ENCODE results near the gene DCUN1D4. TPM values are rescaled to one million over a fixed set of nuclear protein-coding genes. Genes with fewer than 3 reads are reported as not detected.
"Not testable (repeated sequence)": the region's sequence is repeated elsewhere in the genome, so short reads cannot be mapped to it uniquely, and the experiment has no call there.

Gene DCUN1D4
- total and polyA plus RNA-seq, 4 donors = 35.2 to 86.0 (median 49.0) TPM

DNA sequence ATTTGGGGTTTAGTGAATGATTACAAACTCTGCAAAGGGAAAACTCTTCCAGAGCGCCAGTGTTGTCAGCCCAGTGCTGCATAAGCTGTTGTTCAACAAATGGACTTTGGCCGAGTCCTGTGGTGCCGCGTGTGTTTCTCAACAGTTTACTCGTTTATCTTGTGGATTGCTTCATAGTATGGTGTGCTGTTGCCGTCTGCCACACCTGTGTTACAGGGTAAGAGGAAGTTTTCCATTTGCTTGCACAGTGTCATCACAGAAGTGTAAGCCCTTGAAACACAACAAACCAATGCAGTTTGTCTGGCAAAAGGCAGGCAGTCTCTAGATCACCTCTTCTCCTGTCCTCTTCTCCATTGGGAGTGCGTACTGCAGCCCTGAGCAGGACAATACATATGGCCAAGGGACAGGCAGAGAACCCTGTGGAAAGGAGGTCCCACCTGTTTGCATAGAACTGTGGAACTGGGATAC lies 66.3 kb downstream of the DCUN1D4 start:
- no peak overlapping the region for H3K4me3 ChIP-seq (ENCODE audit: low read depth, low read length)
- 93% methylated on average over 6 of the region's 7 CpGs for WGBS (ENCODE audit: insufficient coverage)

GRCh38 chr4:51918251-51918650 lies 75.3 kb downstream of the DCUN1D4 start:
- DNase-seq (ENCODE audit: low read depth in 4 of 6, low spot score in 6 of 6) = no peak
- WGBS (ENCODE audit: insufficient coverage) = 100% methylated on average over 4 of the region's 6 CpGs
- Histone ChIP-seq H3K9me3 (ENCODE audit: control insufficient read depth, insufficient read depth, low read length) (peaks cover 2% of the 10 kb centered on the region), H3K27ac (ENCODE audit: low read depth, low read length) (no peak overlapping the region), H3K4me1 (ENCODE audit: control insufficient read depth, insufficient read depth, low read length) (no peaks in the 10 kb centered on the region), H3K4me3 (ENCODE audit: low read depth, low read length) (no peak overlapping the region), H3K27me3 (ENCODE audit: control insufficient read depth, insufficient read depth, low read length) (no peaks in the 10 kb centered on the region), H3K36me3 (ENCODE audit: control insufficient read depth, insufficient read depth, low read length) (peaks cover 3% of the 10 kb centered on the region)

More for the DNA sequence above, 66.3 kb downstream of the DCUN1D4 start:
- no peak overlapping the region for H3K27ac ChIP-seq (ENCODE audit: low read depth, low read length)
- H3K27me3 ChIP-seq (ENCODE audit: control insufficient read depth, insufficient read depth, low read length) = no peaks in the 10 kb centered on the region
- H3K36me3 ChIP-seq (ENCODE audit: control insufficient read depth, insufficient read depth, low read length) = peaks cover 17% of the 10 kb centered on the region
- no peaks in the 10 kb centered on the region for H3K9me3 ChIP-seq (ENCODE audit: control insufficient read depth, insufficient read depth, low read length)
- DNase-seq (ENCODE audit: low read depth in 4 of 6, low spot score in 6 of 6) = no peak
- no peaks in the 10 kb centered on the region for H3K4me1 ChIP-seq (ENCODE audit: control insufficient read depth, insufficient read depth, low read length)

- no peak for DNase-seq (ENCODE audit: low read depth in 4 of 6, low spot score in 6 of 6)
- Histone ChIP-seq H3K36me3 (ENCODE audit: control insufficient read depth, insufficient read depth, low read length) (no peaks in the 10 kb centered on the region), H3K27me3 (ENCODE audit: control insufficient read depth, insufficient read depth, low read length) (no peaks in the 10 kb centered on the region), H3K4me3 (ENCODE audit: low read depth, low read length) (no peak overlapping the region), H3K4me1 (ENCODE audit: control insufficient read depth, insufficient read depth, low read length) (no peaks in the 10 kb centered on the region), H3K27ac (ENCODE audit: low read depth, low read length) (no peak overlapping the region), H3K9me3 (ENCODE audit: control insufficient read depth, insufficient read depth, low read length) (peaks cover 2% of the 10 kb centered on the region)
- 79% methylated on average over 2 of the region's 2 CpGs for WGBS (ENCODE audit: insufficient coverage)
Observed at GRCh38 chr4:51923343-51923742, 80.4 kb downstream of the DCUN1D4 start.

GRCh38 chr4:51925307-51925706 lies 82.4 kb downstream of the DCUN1D4 start:
- H3K9me3 ChIP-seq (ENCODE audit: control insufficient read depth, insufficient read depth, low read length) = no peaks in the 10 kb centered on the region
- H3K27me3 ChIP-seq (ENCODE audit: control insufficient read depth, insufficient read depth, low read length) = no peaks in the 10 kb centered on the region
- no peak overlapping the region for H3K27ac ChIP-seq (ENCODE audit: low read depth, low read length)
- DNase-seq (ENCODE audit: low read depth in 4 of 6, low spot score in 6 of 6) = no peak
- H3K4me3 ChIP-seq (ENCODE audit: low read depth, low read length) = no peak overlapping the region
- H3K4me1 ChIP-seq (ENCODE audit: control insufficient read depth, insufficient read depth, low read length) = no peaks in the 10 kb centered on the region
- H3K36me3 ChIP-seq (ENCODE audit: control insufficient read depth, insufficient read depth, low read length) = no peaks in the 10 kb centered on the region

DNA sequence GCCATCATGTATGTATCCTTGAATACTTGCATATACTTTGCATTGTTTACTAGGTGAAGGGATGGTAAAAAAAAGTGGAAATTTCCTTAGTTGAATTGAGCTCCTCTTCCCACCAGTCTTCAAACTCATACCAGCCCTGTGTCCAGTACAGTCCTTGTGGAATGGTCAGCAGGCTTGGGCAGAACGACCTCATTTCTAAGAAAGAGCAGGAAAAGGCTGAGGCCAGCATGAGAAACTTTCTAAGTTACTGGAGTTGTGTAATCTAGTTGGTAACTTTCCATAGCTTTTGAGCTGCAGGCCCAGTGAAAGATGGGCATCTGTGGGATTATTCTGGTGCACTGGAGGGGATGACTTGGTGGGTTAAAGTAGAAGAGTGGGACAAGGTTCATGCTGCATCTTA lies 87.6 kb downstream of the DCUN1D4 start:
- H3K36me3 ChIP-seq (ENCODE audit: control insufficient read depth, insufficient read depth, low read length) = no peaks in the 10 kb centered on the region
- 88% methylated on average over 1 of the region's 1 CpG for WGBS (ENCODE audit: insufficient coverage)
- no peaks in the 10 kb centered on the region for H3K9me3 ChIP-seq (ENCODE audit: control insufficient read depth, insufficient read depth, low read length)
- H3K27me3 ChIP-seq (ENCODE audit: control insufficient read depth, insufficient read depth, low read length) = no peaks in the 10 kb centered on the region
- no peak overlapping the region for H3K4me3 ChIP-seq (ENCODE audit: low read depth, low read length)
- no peak for DNase-seq (ENCODE audit: low read depth in 4 of 6, low spot score in 6 of 6)
- no peaks in the 10 kb centered on the region for H3K4me1 ChIP-seq (ENCODE audit: control insufficient read depth, insufficient read depth, low read length)
- no peak overlapping the region for H3K27ac ChIP-seq (ENCODE audit: low read depth, low read length)

- no peaks in the 10 kb centered on the region for H3K9me3 ChIP-seq (ENCODE audit: control insufficient read depth, insufficient read depth, low read length)
- H3K27me3 ChIP-seq (ENCODE audit: control insufficient read depth, insufficient read depth, low read length) = no peaks in the 10 kb centered on the region
- H3K4me1 ChIP-seq (ENCODE audit: control insufficient read depth, insufficient read depth, low read length) = no peaks in the 10 kb centered on the region
- DNase-seq (ENCODE audit: low read depth in 4 of 6, low spot score in 6 of 6) = no peak
- H3K4me3 ChIP-seq (ENCODE audit: low read depth, low read length) = no peak overlapping the region
- H3K36me3 ChIP-seq (ENCODE audit: control insufficient read depth, insufficient read depth, low read length) = no peaks in the 10 kb centered on the region
- H3K27ac ChIP-seq (ENCODE audit: low read depth, low read length) = no peak overlapping the region
Observed at GRCh38 chr4:51931461-51931860, 88.5 kb downstream of the DCUN1D4 start.

DNA sequence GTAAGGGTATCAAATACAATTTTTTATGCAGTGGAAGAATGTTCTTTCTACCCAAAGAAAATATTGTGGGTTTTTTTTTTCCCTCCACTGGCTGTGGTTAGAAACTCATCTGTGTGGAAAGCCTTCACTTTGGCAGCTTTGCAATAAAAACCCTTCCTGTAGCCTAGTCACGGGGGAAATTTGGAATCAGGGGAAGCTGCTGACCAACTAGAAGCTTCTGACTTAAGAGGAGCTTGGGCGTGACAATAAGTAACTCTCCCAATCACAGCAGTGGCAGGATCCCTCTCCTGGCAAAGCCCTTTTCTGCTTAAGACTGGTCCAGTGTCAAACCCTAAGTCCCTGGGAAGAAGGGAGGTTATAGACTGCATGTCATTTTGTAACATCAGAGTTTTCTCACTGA lies 89.3 kb downstream of the DCUN1D4 start:
- Histone ChIP-seq H3K36me3 (ENCODE audit: control insufficient read depth, insufficient read depth, low read length) (no peaks in the 10 kb centered on the region), H3K4me1 (ENCODE audit: control insufficient read depth, insufficient read depth, low read length) (no peaks in the 10 kb centered on the region), H3K27me3 (ENCODE audit: control insufficient read depth, insufficient read depth, low read length) (no peaks in the 10 kb centered on the region), H3K9me3 (ENCODE audit: control insufficient read depth, insufficient read depth, low read length) (no peaks in the 10 kb centered on the region), H3K4me3 (ENCODE audit: low read depth, low read length) (no peak overlapping the region), H3K27ac (ENCODE audit: low read depth, low read length) (no peak overlapping the region)
- DNase-seq (ENCODE audit: low read depth in 4 of 6, low spot score in 6 of 6) = peak in 1 of 6 donors; percentile 54
- WGBS (ENCODE audit: insufficient coverage) = 80% methylated on average over 1 of the region's 2 CpGs

DNA sequence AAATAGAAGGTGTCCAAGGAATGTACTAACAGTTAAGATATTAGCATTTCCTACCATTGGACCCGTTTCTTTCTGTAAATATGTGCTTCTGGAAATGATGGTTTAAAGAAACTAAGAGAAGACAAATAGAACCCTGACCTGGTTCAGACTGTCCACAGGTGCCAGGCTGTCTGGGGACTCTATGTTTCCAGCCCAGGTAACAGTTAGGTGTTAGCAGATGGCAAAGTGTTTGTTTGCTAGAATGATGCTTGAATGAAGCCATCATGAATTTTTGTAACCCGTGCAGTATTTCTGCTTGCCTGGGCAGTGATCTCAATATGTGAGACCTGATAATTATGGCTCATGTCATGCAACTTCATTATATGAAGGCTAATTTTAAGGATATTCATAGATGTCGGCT lies 89.7 kb downstream of the DCUN1D4 start:
- DNase-seq (ENCODE audit: low read depth in 4 of 6, low spot score in 6 of 6) = no peak
- Histone ChIP-seq H3K27ac (ENCODE audit: low read depth, low read length) (no peak overlapping the region), H3K9me3 (ENCODE audit: control insufficient read depth, insufficient read depth, low read length) (no peaks in the 10 kb centered on the region), H3K4me3 (ENCODE audit: low read depth, low read length) (no peak overlapping the region), H3K4me1 (ENCODE audit: control insufficient read depth, insufficient read depth, low read length) (no peaks in the 10 kb centered on the region), H3K36me3 (ENCODE audit: control insufficient read depth, insufficient read depth, low read length) (no peaks in the 10 kb centered on the region), H3K27me3 (ENCODE audit: control insufficient read depth, insufficient read depth, low read length) (no peaks in the 10 kb centered on the region)
- 17% methylated on average over 1 of the region's 3 CpGs for WGBS (ENCODE audit: insufficient coverage)

DNA sequence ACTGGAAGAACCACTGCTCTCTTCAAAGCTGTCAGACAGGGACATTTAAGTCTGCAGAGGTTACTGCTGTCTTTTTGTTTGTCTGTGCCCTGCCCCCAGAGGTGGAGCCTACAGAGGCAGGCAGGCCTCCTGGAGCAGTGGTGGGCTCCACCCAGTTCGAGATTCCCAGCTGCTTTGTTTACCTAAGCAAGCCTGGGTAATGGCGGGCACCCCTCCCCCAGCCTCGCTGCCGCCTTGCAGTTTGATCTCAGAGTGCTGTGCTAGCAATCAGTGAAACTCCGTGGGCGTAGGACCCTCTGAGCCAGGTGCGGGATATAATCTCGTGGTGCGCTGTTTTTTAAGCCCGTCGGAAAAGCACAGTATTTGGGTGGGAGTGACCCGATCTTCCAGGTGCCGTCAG lies 97.5 kb downstream of the DCUN1D4 start:
- WGBS (ENCODE audit: insufficient coverage) = 89% methylated on average over 12 of the region's 13 CpGs
- not testable (repeated sequence) for H3K36me3 ChIP-seq (ENCODE audit: control insufficient read depth, insufficient read depth, low read length); H3K4me3 ChIP-seq (ENCODE audit: low read depth, low read length); DNase-seq (ENCODE audit: low read depth in 4 of 6, low spot score in 6 of 6); H3K4me1 ChIP-seq (ENCODE audit: control insufficient read depth, insufficient read depth, low read length); H3K27ac ChIP-seq (ENCODE audit: low read depth, low read length); H3K27me3 ChIP-seq (ENCODE audit: control insufficient read depth, insufficient read depth, low read length); H3K9me3 ChIP-seq (ENCODE audit: control insufficient read depth, insufficient read depth, low read length)

DNA sequence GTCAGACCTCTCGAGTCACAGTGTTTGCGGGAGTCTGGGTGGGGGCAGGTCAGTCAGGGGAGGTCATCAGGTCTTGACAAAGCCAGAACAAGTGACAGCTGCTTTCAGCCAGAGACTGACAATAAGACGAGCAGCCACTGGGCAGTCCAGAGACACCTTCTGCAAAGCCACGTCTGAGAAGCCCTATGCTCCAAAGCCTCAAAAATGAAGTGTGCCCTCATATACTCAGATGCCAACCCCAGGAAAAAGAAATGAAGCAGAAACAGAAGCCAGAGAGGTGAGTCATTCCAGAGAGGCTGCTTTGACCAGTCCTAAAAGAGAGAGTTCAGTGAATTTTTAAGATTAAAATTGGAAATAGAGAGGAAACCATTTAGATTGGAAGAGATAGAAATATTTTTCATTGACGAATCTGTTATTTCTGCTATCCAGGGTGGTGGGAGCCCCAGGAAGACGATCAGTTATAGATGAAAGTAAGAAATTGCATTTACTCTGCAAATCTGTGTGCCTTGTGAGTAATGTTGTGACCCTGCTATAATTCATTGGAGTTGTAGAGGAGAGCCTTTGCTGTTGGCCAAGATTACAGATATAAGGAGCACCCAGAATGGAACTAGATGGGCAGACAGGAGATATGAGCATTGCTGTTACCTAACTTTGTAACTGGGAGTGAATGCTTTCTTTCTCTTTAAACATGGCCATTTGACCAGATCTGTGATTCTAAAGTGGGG lies 99.3 kb downstream of the DCUN1D4 start:
- no peak for DNase-seq (ENCODE audit: low read depth in 4 of 6, low spot score in 6 of 6)
- 88% methylated on average over 5 of the region's 6 CpGs for WGBS (ENCODE audit: insufficient coverage)
- no peaks in the 10 kb centered on the region for H3K27me3 ChIP-seq (ENCODE audit: control insufficient read depth, insufficient read depth, low read length)
- H3K4me3 ChIP-seq (ENCODE audit: low read depth, low read length) = no peak overlapping the region
- H3K36me3 ChIP-seq (ENCODE audit: control insufficient read depth, insufficient read depth, low read length) = no peaks in the 10 kb centered on the region
- peaks cover 2% of the 10 kb centered on the region for H3K9me3 ChIP-seq (ENCODE audit: control insufficient read depth, insufficient read depth, low read length)
- no peak overlapping the region for H3K27ac ChIP-seq (ENCODE audit: low read depth, low read length)
- H3K4me1 ChIP-seq (ENCODE audit: control insufficient read depth, insufficient read depth, low read length) = no peaks in the 10 kb centered on the region
